Measurements from ENCODE around the gene MMP14. TPM values are rescaled to one million over a fixed set of nuclear protein-coding genes. Genes with fewer than 3 reads are reported as not detected.

MMP14 gene
- polyA plus RNA-seq, 3 donors: 0.14 to 4.6 (median 0.44) TPM

DNA sequence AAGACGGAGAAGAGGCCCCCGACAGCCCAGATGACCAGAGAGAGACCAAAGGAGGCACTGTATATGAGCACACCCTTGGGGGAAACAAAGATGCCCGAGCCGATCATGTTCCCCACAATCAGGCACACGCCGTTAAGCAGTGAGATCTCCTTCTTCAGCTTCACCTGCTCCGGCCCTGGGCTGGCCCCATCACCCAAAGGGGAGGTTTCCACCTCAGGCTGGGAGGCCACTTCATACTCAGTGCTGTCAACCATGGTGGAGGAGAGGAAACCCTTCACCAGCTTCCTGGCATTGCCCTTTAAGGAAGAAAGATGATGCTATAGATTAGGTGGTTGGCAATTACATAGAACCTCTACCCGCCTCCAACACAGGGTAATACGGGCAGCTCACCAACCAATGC, 23.2 kb upstream of the MMP14 start:
- Histone ChIP-seq H3K4me3 (replicated peaks in 1 of 3; ENCODE audit: low read depth in 2 of 3, low read length in 3 of 3) (peak overlapping the region; percentile 10 to 94 (median 40)), H4K20me1 (ENCODE audit: insufficient read depth, low read length) (peaks cover 23% of the 10 kb centered on the region), H3K27me3 (ENCODE audit: control insufficient read depth in 2 of 2, insufficient read depth in 2 of 2, low read length in 2 of 2) (no peaks in the 10 kb centered on the region), H2AFZ (ENCODE audit: insufficient read depth, low read depth, low read length, poor library complexity, severe bottlenecking) (no peak overlapping the region), H3K79me2 (ENCODE audit: insufficient read depth, low read length) (peaks cover 68% of the 10 kb centered on the region), H3K4me1 (ENCODE audit: control insufficient read depth in 1 of 2, insufficient read depth in 2 of 2, low read length in 2 of 2) (peaks cover 88 to 98% of the 10 kb centered on the region in 2 donors), H3K9ac (ENCODE audit: insufficient read depth, low read length, poor library complexity, severe bottlenecking) (peak overlapping the region; percentile 52), H3K9me3 (replicated peaks in 1 of 2; ENCODE audit: control insufficient read depth in 1 of 2, insufficient read depth in 1 of 2, low read length in 2 of 2) (no peaks in the 10 kb centered on the region), H3K36me3 (replicated peaks in 1 of 2; ENCODE audit: control insufficient read depth in 1 of 2, insufficient read depth in 2 of 2, low read length in 2 of 2) (peaks cover 4 to 29% of the 10 kb centered on the region in 2 donors), H3K4me2 (replicated peaks; ENCODE audit: extremely low read depth, low read length, poor library complexity, severe bottlenecking) (peak overlapping the region; percentile 78), H3K27ac (ENCODE audit: low read depth in 1 of 2, low read length in 2 of 2) (peak overlapping the region; percentile 68 to 90)
- 95% methylated on average over 6 of the region's 9 CpGs for whole genome bisulfite sequencing (ENCODE audit: insufficient coverage)
- intact Hi-C loops (cut with micrococcal nuclease): loop anchor here in 1 of 2 donors (10.0 kb wide), 1 partner anchor 48 kb away; the partner anchor contains the start of gene OXA1L
- H3K27me3 Mint-ChIP-seq (ENCODE audit: low read depth in 3 of 3): peaks cover 0 to 3% (median 3%) of the 10 kb centered on the region in 3 donors
- TF ChIP-seq, protein P1, sequence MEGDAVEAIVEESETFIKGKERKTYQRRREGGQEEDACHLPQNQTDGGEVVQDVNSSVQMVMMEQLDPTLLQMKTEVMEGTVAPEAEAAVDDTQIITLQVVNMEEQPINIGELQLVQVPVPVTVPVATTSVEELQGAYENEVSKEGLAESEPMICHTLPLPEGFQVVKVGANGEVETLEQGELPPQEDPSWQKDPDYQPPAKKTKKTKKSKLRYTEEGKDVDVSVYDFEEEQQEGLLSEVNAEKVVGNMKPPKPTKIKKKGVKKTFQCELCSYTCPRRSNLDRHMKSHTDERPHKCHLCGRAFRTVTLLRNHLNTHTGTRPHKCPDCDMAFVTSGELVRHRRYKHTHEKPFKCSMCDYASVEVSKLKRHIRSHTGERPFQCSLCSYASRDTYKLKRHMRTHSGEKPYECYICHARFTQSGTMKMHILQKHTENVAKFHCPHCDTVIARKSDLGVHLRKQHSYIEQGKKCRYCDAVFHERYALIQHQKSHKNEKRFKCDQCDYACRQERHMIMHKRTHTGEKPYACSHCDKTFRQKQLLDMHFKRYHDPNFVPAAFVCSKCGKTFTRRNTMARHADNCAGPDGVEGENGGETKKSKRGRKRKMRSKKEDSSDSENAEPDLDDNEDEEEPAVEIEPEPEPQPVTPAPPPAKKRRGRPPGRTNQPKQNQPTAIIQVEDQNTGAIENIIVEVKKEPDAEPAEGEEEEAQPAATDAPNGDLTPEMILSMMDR (IDR thresholded peaks at IDR 0.05): no peak
- peak overlapping the region; percentile 87 to 99 for H3K4me3 Mint-ChIP-seq
- peaks cover 24 to 40% of the 10 kb centered on the region in 2 donors for H3K36me3 Mint-ChIP-seq
- peaks cover 0 to 2% (median 0%) of the 10 kb centered on the region in 7 donors for H3K9me3 Mint-ChIP-seq
- no peak for DNase-seq
- peak overlapping the region; percentile 83 to 99 (median 96) for H3K27ac Mint-ChIP-seq
- H3K4me1 Mint-ChIP-seq: peaks cover 84% of the 10 kb centered on the region

DNA sequence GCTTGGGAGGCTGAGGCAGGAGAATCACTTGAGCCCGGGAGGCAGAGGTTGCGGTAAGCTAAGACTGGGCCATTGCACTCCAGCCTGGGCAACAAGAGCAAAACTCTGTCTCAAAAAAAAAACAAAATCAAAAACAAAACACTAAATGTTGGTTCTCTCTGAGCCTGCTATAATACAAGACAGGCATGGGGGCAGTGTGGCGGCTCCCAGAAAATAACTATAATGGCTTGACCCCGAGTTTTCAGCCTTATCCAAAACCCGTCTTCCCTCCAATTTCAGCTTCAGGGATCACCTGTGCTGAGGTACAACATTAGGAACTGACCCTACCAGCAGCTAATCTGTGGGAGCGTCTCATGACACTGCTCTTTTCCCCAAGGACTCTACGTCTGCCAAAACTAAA, 22.0 kb upstream of the MMP14 start:
- Mint-ChIP-seq H3K9me3 (peaks cover 0 to 2% (median 0%) of the 10 kb centered on the region in 7 donors), H3K36me3 (peaks cover 16 to 30% of the 10 kb centered on the region in 2 donors), H3K4me1 (peaks cover 83% of the 10 kb centered on the region), H3K4me3 (peak overlapping the region; percentile 87 to 99), H3K27ac (peak overlapping the region; percentile 96 to 99 (median 98)), H3K27me3 (ENCODE audit: low read depth in 3 of 3) (peaks cover 0 to 7% (median 3%) of the 10 kb centered on the region in 3 donors)
- 92% methylated on average over 7 of the region's 7 CpGs for WGBS (ENCODE audit: insufficient coverage)
- intact Hi-C loops (cut with micrococcal nuclease): loop anchor here in 1 of 2 donors (10.0 kb wide), 1 partner anchor 50 kb away; the partner anchor contains the start of gene OXA1L
- no peaks in the 10 kb centered on the region for H3K9me3 ChIP-seq (replicated peaks in 1 of 2; ENCODE audit: control insufficient read depth in 1 of 2, insufficient read depth in 1 of 2, low read length in 2 of 2)
- peak overlapping the region; percentile 95 for H3K27ac ChIP-seq (ENCODE audit: low read depth in 1 of 2, low read length in 2 of 2)
- TF ChIP-seq, protein P1 (IDR thresholded peaks at IDR 0.05): no peak
- peaks cover 88 to 98% of the 10 kb centered on the region in 2 donors for H3K4me1 ChIP-seq (ENCODE audit: control insufficient read depth in 1 of 2, insufficient read depth in 2 of 2, low read length in 2 of 2)
- H3K4me3 ChIP-seq (replicated peaks in 1 of 3; ENCODE audit: low read depth in 2 of 3, low read length in 3 of 3): peak overlapping the region; percentile 50 to 98 (median 94)
- peak overlapping the region; percentile 99 for H3K4me2 ChIP-seq (replicated peaks; ENCODE audit: extremely low read depth, low read length, poor library complexity, severe bottlenecking)
- H3K27me3 ChIP-seq (ENCODE audit: control insufficient read depth in 2 of 2, insufficient read depth in 2 of 2, low read length in 2 of 2): no peaks in the 10 kb centered on the region
- H4K20me1 ChIP-seq (ENCODE audit: insufficient read depth, low read length): peaks cover 12% of the 10 kb centered on the region
- peaks cover 56% of the 10 kb centered on the region for H3K79me2 ChIP-seq (ENCODE audit: insufficient read depth, low read length)
- peaks cover 4 to 17% of the 10 kb centered on the region in 2 donors for H3K36me3 ChIP-seq (replicated peaks in 1 of 2; ENCODE audit: control insufficient read depth in 1 of 2, insufficient read depth in 2 of 2, low read length in 2 of 2)
- H3K9ac ChIP-seq (ENCODE audit: insufficient read depth, low read length, poor library complexity, severe bottlenecking): peak overlapping the region; percentile 72
- no peak overlapping the region for H2AFZ ChIP-seq (ENCODE audit: insufficient read depth, low read depth, low read length, poor library complexity, severe bottlenecking)
- no peak for DNase-seq

Measured in CD14-positive monocyte (primary cell).